H1 (cell line): Measurements from ENCODE around the gene KIF25. TPM values are rescaled to one million over a fixed set of nuclear protein-coding genes. Genes with fewer than 3 reads are reported as not detected.
A peak's percentile ranks its signal among the peaks of the same experiment; 100 is the strongest.

ENCODE experiments used
- CTCF ChIA-PET: fragments of 300-600 bp; sonication (Branson Sonifier 250); formaldehyde crosslinking; loops from one replicate; lab custom pipeline; 2021; ENCODE audit not compliant: partially characterized antibody; lab: Charles Lee
- POLR2A ChIA-PET: fragments of 300-600 bp; sonication (Branson Sonifier 250); formaldehyde crosslinking; loops from one replicate; lab custom pipeline; 2021; ENCODE audit warnings: inconsistent platforms; ENCODE audit not compliant: partially characterized antibody; lab: Charles Lee
- DNase-seq, 2 experiments: peaks; one replicate each; pipeline versions ENCODE4 v3.0.0 to v3.0.0-alpha.2; 2010 to 2022; ENCODE audit warnings: low spot score in 2 of 2, low read depth in 1 of 2, mixed read lengths in 1 of 2
- FAIRE-seq: peaks from 2 replicates; lab custom pipeline; 2011; peaks lifted over from hg19 to GRCh38; lab: Jason Lieb, UNC
- H2AFZ ChIP-seq: 2 replicates; pipeline ENCODE4 v1.8.1; 2012; ENCODE audit warnings: low read length, inconsistent platforms
- H2AK5ac ChIP-seq: 2 replicates; pipeline ENCODE4 v1.6.1; 2013; ENCODE audit warnings: low read depth, low read length
- H2BK120ac ChIP-seq: replicated peaks from 2 replicates; pipeline ENCODE3; 2013; ENCODE audit warnings: low read depth, low read length, inconsistent platforms
- H2BK12ac ChIP-seq: 2 replicates; pipeline ENCODE4 v1.6.1; 2013; ENCODE audit warnings: low read depth, low read length
- H2BK15ac ChIP-seq: 2 replicates; pipeline ENCODE4 v1.6.1; 2013; ENCODE audit warnings: low read length
- H2BK20ac ChIP-seq: 2 replicates; pipeline ENCODE4 v1.6.1; 2013; ENCODE audit warnings: low read length
- H2BK5ac ChIP-seq: 2 replicates; pipeline ENCODE4 v1.6.1; 2013; ENCODE audit warnings: low read depth, low read length
- H3K14ac ChIP-seq: 2 replicates; pipeline ENCODE4 v1.6.1; 2013; ENCODE audit warnings: inconsistent platforms; ENCODE audit not compliant: insufficient read length
- H3K18ac ChIP-seq: 2 replicates; pipeline ENCODE4 v1.6.1; 2013; ENCODE audit warnings: low read length; ENCODE audit errors: extremely low read depth
- H3K23ac ChIP-seq: 2 replicates; pipeline ENCODE4 v1.6.1; 2013; ENCODE audit warnings: inconsistent platforms; ENCODE audit not compliant: insufficient read length
- H3K23me2 ChIP-seq: 2 replicates; pipeline ENCODE4 v1.6.1; 2013; ENCODE audit warnings: low read depth, low read length
- H3K27ac ChIP-seq: 2 replicates; pipeline ENCODE4 v1.6.1; 2011; ENCODE audit warnings: low read depth, low read length, inconsistent platforms
- H3K27me3 ChIP-seq, 4 experiments: replicated peaks in 1 of 4; 1 replicate in 1 of 4; 2 replicates in 3 of 4; pipeline versions ENCODE4 v1.6.1 to v1.8.1; 2011 to 2013; ENCODE audit warnings: low read length in 3 of 4, mild to moderate bottlenecking in 3 of 4, inconsistent platforms in 2 of 4, mixed read lengths in 2 of 4, moderate library complexity in 1 of 4; ENCODE audit not compliant: control insufficient read depth in 3 of 4, insufficient read depth in 3 of 4; ENCODE audit errors: extremely low read depth in 1 of 4
- H3K36me3 ChIP-seq, 4 experiments: 2 replicates each; pipeline versions ENCODE4 v1.6.1 to v1.8.1; 2011 to 2013; ENCODE audit warnings: mild to moderate bottlenecking in 4 of 4, low read length in 3 of 4, moderate library complexity in 2 of 4, control low read depth in 1 of 4, inconsistent platforms in 1 of 4; ENCODE audit not compliant: insufficient read depth in 4 of 4, control insufficient read depth in 2 of 4
- H3K4ac ChIP-seq: replicated peaks from 2 replicates; pipeline ENCODE3; 2013; ENCODE audit warnings: low read length, low read depth, mixed read lengths, inconsistent platforms; ENCODE audit not compliant: insufficient read length
- H3K4me1 ChIP-seq, 4 experiments: replicated peaks in 1 of 4; 1 replicate in 1 of 4; 2 replicates in 3 of 4; pipeline versions ENCODE4 v1.6.1 to v1.8.1; 2011 to 2013; ENCODE audit warnings: low read length in 3 of 4, inconsistent platforms in 2 of 4, mixed read lengths in 1 of 4; ENCODE audit not compliant: insufficient read depth in 4 of 4, control insufficient read depth in 3 of 4
- H3K4me2 ChIP-seq, 2 experiments: 2 replicates each; pipeline versions ENCODE4 v1.6.1 to v1.8.1; 2011 to 2013; ENCODE audit warnings: low read depth in 2 of 2, low read length in 2 of 2, control low read depth in 1 of 2, inconsistent platforms in 1 of 2, mild to moderate bottlenecking in 1 of 2; ENCODE audit not compliant: insufficient read depth in 1 of 2
- H3K4me3 ChIP-seq, 4 experiments: fragments of 200-600, 300-600 bp in 1 of 4; sonication (generic), shearing (Covaris generic), sonication (Bioruptor Twin) in 1 of 4; 2 replicates each; pipeline versions ENCODE4 v1.5.1 to v1.8.1; 2011 to 2016; ENCODE audit warnings: low read length in 4 of 4, low read depth in 3 of 4, control low read depth in 2 of 4, inconsistent platforms in 2 of 4, mild to moderate bottlenecking in 2 of 4, mixed read lengths in 1 of 4, moderate library complexity in 1 of 4; ENCODE audit not compliant: insufficient read depth in 2 of 4; ENCODE audit errors: extremely low read depth in 1 of 4
- H3K56ac ChIP-seq: replicated peaks from 2 replicates; pipeline ENCODE3; 2013; ENCODE audit warnings: low read depth, mild to moderate bottlenecking, mixed read lengths, low read length, inconsistent platforms; ENCODE audit not compliant: insufficient read length
- H3K79me1 ChIP-seq: 2 replicates; pipeline ENCODE4 v1.6.1; 2013; ENCODE audit warnings: low read depth, low read length, control low read depth
- H3K79me2 ChIP-seq, 2 experiments: 2 replicates each; pipeline versions ENCODE4 v1.6.1 to v1.8.1; 2012 to 2013; ENCODE audit warnings: low read length in 2 of 2, mild to moderate bottlenecking in 2 of 2, inconsistent platforms in 1 of 2; ENCODE audit not compliant: insufficient read depth in 2 of 2, control insufficient read depth in 1 of 2
- H3K9ac ChIP-seq, 4 experiments: replicated peaks in 1 of 4; 1 replicate in 1 of 4; 2 replicates in 3 of 4; pipeline versions ENCODE4 v1.6.1 to v1.8.1; 2011 to 2013; ENCODE audit warnings: low read depth in 3 of 4, low read length in 3 of 4, control low read depth in 2 of 4, mild to moderate bottlenecking in 2 of 4, moderate library complexity in 2 of 4, inconsistent platforms in 1 of 4; ENCODE audit errors: extremely low read depth in 1 of 4
- H3K9me3 ChIP-seq, 2 experiments: 2 replicates each; pipeline versions ENCODE4 v1.6.1 to v1.8.1; 2012 to 2013; ENCODE audit warnings: mild to moderate bottlenecking in 2 of 2, moderate library complexity in 2 of 2, control low read depth in 1 of 2, inconsistent platforms in 1 of 2, low read depth in 1 of 2, low read length in 1 of 2, mixed read lengths in 1 of 2; ENCODE audit not compliant: insufficient read depth in 2 of 2
- H4K20me1 ChIP-seq, 2 experiments: replicated peaks in 1 of 2; 2 replicates each; pipeline versions ENCODE3 to v1.8.1; 2011 to 2013; ENCODE audit warnings: inconsistent platforms in 2 of 2, low read length in 2 of 2, mild to moderate bottlenecking in 1 of 2; ENCODE audit not compliant: insufficient read depth in 2 of 2, control insufficient read depth in 1 of 2
- H4K5ac ChIP-seq: 2 replicates; pipeline ENCODE4 v1.6.1; 2013; ENCODE audit warnings: low read length, low read depth, mixed read lengths, inconsistent platforms; ENCODE audit not compliant: insufficient read length
- H4K8ac ChIP-seq: 2 replicates; pipeline ENCODE4 v1.8.0; 2013; ENCODE audit warnings: mild to moderate bottlenecking, moderate library complexity, low read length, inconsistent platforms; ENCODE audit not compliant: insufficient read depth; ENCODE audit errors: extremely low read depth
- H4K91ac ChIP-seq: replicated peaks from 2 replicates; pipeline ENCODE3; 2013; ENCODE audit warnings: low read length, mixed read lengths, inconsistent platforms; ENCODE audit not compliant: insufficient read length
- HDAC6 ChIP-seq: IDR thresholded peaks from one replicate; pipeline ENCODE4 v1.7.1; 2012; ENCODE audit warnings: low read depth, mild to moderate bottlenecking, inconsistent platforms, low read length, moderate library complexity
- NANOG ChIP-seq: IDR thresholded peaks from 2 replicates; pipeline ENCODE4 v1.6.1; 2011; ENCODE audit warnings: low read length, low read depth, mild to moderate bottlenecking, inconsistent platforms; ENCODE audit not compliant: insufficient read depth, poor library complexity, severe bottlenecking
- RAD21 ChIP-seq, 2 experiments: IDR thresholded peaks in 1 of 2; conservative IDR thresholded peaks in 1 of 2; 2 replicates each; pipeline ENCODE4 v1.6.1; 2011; ENCODE audit warnings: low read depth in 2 of 2, low read length in 2 of 2, improper control_type of control experiment in 1 of 2, inconsistent platforms in 1 of 2, mild to moderate bottlenecking in 1 of 2, moderate library complexity in 1 of 2
- SP2 ChIP-seq: IDR thresholded peaks from 2 replicates; pipeline ENCODE4 v1.6.1; 2012; ENCODE audit warnings: mild to moderate bottlenecking, low read length, inconsistent platforms
- SP4 ChIP-seq: IDR thresholded peaks from 2 replicates; pipeline ENCODE4 v1.6.1; 2012; ENCODE audit warnings: low read length, inconsistent platforms
- SRF ChIP-seq: IDR thresholded peaks from 2 replicates; pipeline ENCODE4 v1.6.1; 2011; ENCODE audit warnings: mild to moderate bottlenecking, low read depth, low read length, moderate library complexity
- TCF12 ChIP-seq: IDR thresholded peaks from 2 replicates; pipeline ENCODE4 v1.6.1; 2011; ENCODE audit warnings: low read depth, mild to moderate bottlenecking, low read length
- WGBS, 2 experiments: shearing (Covaris generic) in 1 of 2; methylation state at CpG; one replicate each; pipeline versions ENCODE4 v1.1.6 to v1.1.7; 2013 to 2015; ENCODE audit warnings: low lambda C conversion rate in 2 of 2, mixed read lengths in 2 of 2, inconsistent platforms in 1 of 2, low coverage in 1 of 2, missing lambda C conversion rate in 1 of 2; ENCODE audit not compliant: insufficient replicate concordance in 2 of 2, insufficient coverage in 1 of 2, insufficient read length in 1 of 2; ENCODE audit errors: extremely low coverage in 1 of 2, missing lambda C conversion rate in 1 of 2; 5-methylcytosine and 5-hydroxymethylcytosine counted together
- polyA plus RNA-seq, 7 experiments: library from polyadenylated mRNA; depleted of rRNA in 3 of 7; stranded (reverse) in 5 of 7; unstranded in 2 of 7; fragments of >200 nt in 5 of 7; fragments of 200-250 nt in 2 of 7; gene quantifications; 1 replicate in 5 of 7; 2 replicates in 1 of 7; 4 replicates in 1 of 7; pipeline versions ENCODE4 v1.2.1 to v1.2.3, GENCODE V29; 2011 to 2013; ENCODE audit warnings: missing spikeins in 2 of 7, mixed read lengths in 2 of 7
- total RNA-seq: library from RNA; stranded (reverse); fragmentation: NEBNext Ultra II Directional; extraction: Animal tissue kit (Norgen Biotek cat#: 25700); gene quantifications from 2 replicates; pipeline ENCODE4 v1.2.1, GENCODE V29; 2021
- TF ChIP-seq, protein P1 (sequence below): IDR thresholded peaks from 2 replicates; pipeline ENCODE4 v1.6.1; 2012; ENCODE audit warnings: inconsistent platforms

The KIF25 gene
- total and polyA plus RNA-seq, 2 of the 8 experiments (the other 6 are each of a cell fraction or from before 2014, with no cell fraction given): 1.5 to 2.0 TPM

- Histone ChIP-seq H3K4me2 (no peak overlapping the region), H3K79me2 (no peaks in the 10 kb centered on the region), H3K56ac (no peak overlapping the region), H3K79me1 (no peaks in the 10 kb centered on the region), H3K9me3 (no peaks in the 10 kb centered on the region), H3K27me3 (no peaks in the 10 kb centered on the region; a peak in 1 of 7 replicates), H4K91ac (no peak overlapping the region), H4K20me1 (no peaks in the 10 kb centered on the region), H3K27ac (no peak overlapping the region), H3K23ac (no peak overlapping the region), H3K36me3 (no peaks in the 10 kb centered on the region; a peak in 1 of 8 replicates), H2BK120ac (no peak overlapping the region), H2BK5ac (no peak overlapping the region), H2AFZ (no peak overlapping the region), H3K4me1 (no peaks in the 10 kb centered on the region; a peak in 3 of 7 replicates), H2BK12ac (0 out of 2 replicates have a peak overlapping the region, but pooled peaks have one; percentile 9), H3K4ac (no peak overlapping the region), H4K8ac (no peak overlapping the region), H2AK5ac (no peak overlapping the region), H4K5ac (no peak overlapping the region), H3K4me3 (no peak overlapping the region), H3K23me2 (no peaks in the 10 kb centered on the region), H2BK20ac (no peak overlapping the region), H3K9ac (no peak overlapping the region), H3K14ac (no peak overlapping the region), H3K18ac (no peak overlapping the region), H2BK15ac (no peak overlapping the region)
- DNase-seq (no peak), FAIRE-seq (no peak)
- POLR2A ChIA-PET: interaction anchor here (0.9 kb wide), 1 partner anchor 7 kb away, joined by 3 read pairs; no protein-coding TSS in a partner anchor
- TF ChIP-seq HDAC6: no peak
- TF ChIP-seq RAD21 (IDR thresholded peaks at IDR 0.05 in 1 of 2, conservative IDR thresholded peaks at IDR 0.05 in 1 of 2; ENCODE audit: low read depth in 2 of 2, low read length in 2 of 2): 0 out of 4 replicates have a peak, but pooled peaks of 1 of the 2 experiments have one; percentile 13
- TF ChIP-seq SRF: no peak
- TF ChIP-seq TCF12: no peak
- TF ChIP-seq SP2: no peak
- TF ChIP-seq SP4: no peak
- TF ChIP-seq, protein P1, sequence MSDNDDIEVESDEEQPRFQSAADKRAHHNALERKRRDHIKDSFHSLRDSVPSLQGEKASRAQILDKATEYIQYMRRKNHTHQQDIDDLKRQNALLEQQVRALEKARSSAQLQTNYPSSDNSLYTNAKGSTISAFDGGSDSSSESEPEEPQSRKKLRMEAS: no peak
- no peak for TF ChIP-seq NANOG
- CTCF ChIA-PET: no interaction called here
- 88% methylated on average over 26 of the region's 26 CpGs; no CpG with 5 or more reads in 1 of the 2 experiments for WGBS, 2 experiments
Measured at GRCh38 chr6:168052291-168052891, 54.9 kb downstream of the KIF25 start.
